HEK293T (cell line): ENCODE data around the gene TEDC2.
A peak's percentile ranks its signal among the peaks of the same experiment; 100 is the strongest.

Experiments used
- CTCF ChIA-PET: fragments of 350-600 bp; formaldehyde crosslinking; extraction: SDS; loops from one replicate; lab custom pipeline; 2021; ENCODE audit warnings: antibody characterized with exemption, inconsistent platforms; lab: Yijun Ruan, JAX
- POLR2A ChIA-PET: fragments of 350-600 bp; formaldehyde crosslinking; extraction: SDS; loops from one replicate; lab custom pipeline; 2020; ENCODE audit warnings: antibody characterized with exemption, inconsistent platforms; lab: Yijun Ruan, JAX
- DNase-seq: peaks from one replicate; pipeline ENCODE4 v3.0.0; 2012; ENCODE audit warnings: mixed read lengths; ENCODE audit errors: extremely low spot score
- ARNT ChIP-seq: fragments of 450-650 bp; IDR thresholded peaks from 2 replicates; pipeline ENCODE4 v1.6.1; 2017; ENCODE audit warnings: mild to moderate bottlenecking
- BHLHE40 ChIP-seq: fragments of 450-650 bp; IDR thresholded peaks from 2 replicates; pipeline ENCODE4 v1.6.1; 2016; ENCODE audit warnings: mild to moderate bottlenecking, moderate library complexity, borderline replicate concordance
- CTBP1 ChIP-seq: fragments of 450-650 bp; IDR thresholded peaks from 2 replicates; pipeline ENCODE4 v1.6.1; 2016; ENCODE audit warnings: borderline replicate concordance
- ELF4 ChIP-seq: fragments of 450-650 bp; IDR thresholded peaks from 2 replicates; pipeline ENCODE4 v1.6.1; 2017; ENCODE audit warnings: antibody characterized with exemption
- FOXA1 ChIP-seq: fragments of 450-650 bp; IDR thresholded peaks from 2 replicates; pipeline ENCODE4 v1.6.1; 2016; ENCODE audit warnings: mild to moderate bottlenecking
- FOXK2 ChIP-seq: fragments of 450-650 bp; IDR thresholded peaks from 2 replicates; pipeline ENCODE4 v1.6.1; 2016; ENCODE audit warnings: mild to moderate bottlenecking
- FOXM1 ChIP-seq: fragments of 450-650 bp; IDR thresholded peaks from 2 replicates; pipeline ENCODE4 v1.6.1; 2017; ENCODE audit warnings: mild to moderate bottlenecking, borderline replicate concordance
- HDGF ChIP-seq: fragments of 450-650 bp; IDR thresholded peaks from 2 replicates; pipeline ENCODE4 v1.6.1; 2017; ENCODE audit warnings: antibody characterized with exemption, borderline replicate concordance
- L3MBTL2 ChIP-seq: fragments of 450-650 bp; conservative IDR thresholded peaks from 2 replicates; pipeline ENCODE4 v1.6.1; 2016; ENCODE audit warnings: mild to moderate bottlenecking
- LEF1 ChIP-seq: fragments of 450-650 bp; IDR thresholded peaks from 2 replicates; pipeline ENCODE4 v1.6.1; 2017; ENCODE audit warnings: mild to moderate bottlenecking, borderline replicate concordance
- NFRKB ChIP-seq: fragments of 450-650 bp; IDR thresholded peaks from 2 replicates; pipeline ENCODE4 v1.6.1; 2016; ENCODE audit warnings: mild to moderate bottlenecking, moderate library complexity
- SP1 ChIP-seq: fragments of 450-650 bp; IDR thresholded peaks from 2 replicates; pipeline ENCODE4 v1.6.1; 2017
- SUZ12 ChIP-seq: fragments of 450-650 bp; IDR thresholded peaks from 2 replicates; pipeline ENCODE4 v1.6.1; 2016; ENCODE audit warnings: mild to moderate bottlenecking
- TARDBP ChIP-seq: fragments of 450-650 bp; IDR thresholded peaks from 2 replicates; pipeline ENCODE4 v1.6.1; 2016
- ZNF384 ChIP-seq: fragments of 450-650 bp; IDR thresholded peaks from 2 replicates; pipeline ENCODE4 v1.6.1; 2016
- TF ChIP-seq, protein P1 (sequence below): fragments of 450-650 bp; IDR thresholded peaks from 2 replicates; pipeline ENCODE4 v1.6.1; 2016

The TEDC2 gene

DNA sequence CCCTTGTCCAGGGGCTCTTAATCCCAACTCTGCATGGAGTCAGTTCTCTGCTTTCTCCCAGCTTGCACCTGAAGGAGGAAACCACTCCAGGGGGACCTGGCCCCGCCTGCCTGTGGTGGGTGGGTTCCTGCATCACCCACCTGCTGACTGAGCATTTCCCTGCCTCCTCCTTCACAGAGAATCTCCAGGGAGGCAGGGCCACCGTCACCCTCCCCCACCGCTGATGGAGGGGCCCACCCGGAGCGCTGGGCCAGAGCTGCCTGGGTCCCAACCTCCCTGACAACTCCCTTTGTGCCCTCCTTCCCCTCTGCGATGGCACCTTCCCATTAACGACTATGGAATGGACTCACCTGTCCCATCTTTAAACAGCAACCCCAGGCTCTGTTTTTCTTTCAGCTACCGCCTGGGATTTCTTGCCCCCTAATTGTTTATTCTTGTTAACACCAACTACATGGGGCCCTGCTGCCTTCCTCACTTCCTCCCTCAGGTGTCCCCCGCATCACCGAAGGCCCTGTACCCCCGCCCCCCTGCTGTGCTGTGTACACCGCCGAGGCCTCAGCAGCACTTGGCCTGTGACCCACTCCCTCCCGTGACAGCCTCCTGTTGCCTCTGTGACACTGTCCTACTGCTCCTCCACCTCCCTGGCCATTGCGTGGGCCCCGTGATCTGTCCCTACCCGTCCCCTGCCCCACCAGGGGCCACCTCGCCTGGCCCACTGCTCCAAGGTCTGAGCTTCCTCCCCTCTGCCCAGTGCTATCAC is 842 bp upstream of the TEDC2 start:
- CTCF ChIA-PET = interaction anchor here (0.5 to 0.6 kb wide), 2 partner anchors 18 to 46 kb away, joined by 3 to 4 read pairs; no protein-coding TSS in a partner anchor
- POLR2A ChIA-PET = interaction anchor here (0.7 to 5.1 kb wide), 15 partner anchors 8 to 189 kb away, joined by 3 to 70 read pairs (median 6); partner anchors contain the start of genes ATP6V0C, CCNF, NTN3 and TBC1D24
- DNase-seq = no peak
- TF ChIP-seq NFRKB = no peak
- no peak for TF ChIP-seq ARNT
- TF ChIP-seq, protein P1, sequence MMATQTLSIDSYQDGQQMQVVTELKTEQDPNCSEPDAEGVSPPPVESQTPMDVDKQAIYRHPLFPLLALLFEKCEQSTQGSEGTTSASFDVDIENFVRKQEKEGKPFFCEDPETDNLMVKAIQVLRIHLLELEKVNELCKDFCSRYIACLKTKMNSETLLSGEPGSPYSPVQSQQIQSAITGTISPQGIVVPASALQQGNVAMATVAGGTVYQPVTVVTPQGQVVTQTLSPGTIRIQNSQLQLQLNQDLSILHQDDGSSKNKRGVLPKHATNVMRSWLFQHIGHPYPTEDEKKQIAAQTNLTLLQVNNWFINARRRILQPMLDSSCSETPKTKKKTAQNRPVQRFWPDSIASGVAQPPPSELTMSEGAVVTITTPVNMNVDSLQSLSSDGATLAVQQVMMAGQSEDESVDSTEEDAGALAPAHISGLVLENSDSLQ = no peak
- TF ChIP-seq LEF1 = no peak
- TF ChIP-seq TARDBP = no peak
- no peak for TF ChIP-seq SP1
- TF ChIP-seq ELF4 = no peak
- no peak for TF ChIP-seq L3MBTL2
- no peak for TF ChIP-seq CTBP1
- TF ChIP-seq HDGF = no peak
- TF ChIP-seq ZNF384 = no peak

- TF ChIP-seq L3MBTL2 (0 out of 2 replicates have a peak, but pooled peaks have one; percentile 11), ARNT (no peak)
- ChIA-PET POLR2A (interaction anchor here (0.7 to 5.1 kb wide), 13 partner anchors 10 to 222 kb away, joined by 3 to 70 read pairs (median 7); partner anchors contain the start of genes CCNF, KCTD5, NTN3 and TBC1D24), CTCF (no interaction called here)
- DNase-seq = no peak
Measured at GRCh38 chr16:2460391-2460713, 443 bp downstream of the TEDC2 start.

DNA sequence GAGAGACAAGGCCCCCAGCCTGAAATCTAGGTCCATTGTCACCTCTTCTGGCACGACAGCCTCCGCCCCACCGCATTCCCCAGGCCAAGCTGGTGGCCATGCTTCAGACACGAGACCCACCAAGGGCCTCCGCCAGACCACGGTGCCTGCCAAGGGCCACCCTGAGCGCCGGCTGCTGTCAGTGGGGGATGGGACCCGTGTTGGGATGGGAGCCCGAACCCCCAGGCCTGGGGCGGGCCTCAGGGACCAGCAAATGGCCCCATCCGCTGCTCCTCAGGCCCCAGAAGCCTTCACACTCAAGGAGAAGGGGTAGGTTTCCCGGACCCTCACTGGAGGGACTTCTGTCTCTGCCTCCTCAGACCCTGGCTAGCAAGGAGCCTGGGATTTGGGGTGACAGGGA is 1.0 kb downstream of the TEDC2 start:
- no peak for DNase-seq
- ChIA-PET POLR2A (interaction anchor here (1.5 to 5.1 kb wide), 4 partner anchors 9 to 191 kb away, joined by 7 to 70 read pairs (median 10); partner anchors contain the start of genes NTN3 and TBC1D24), CTCF (no interaction called here)
- TF ChIP-seq ARNT (no peak), FOXK2 (no peak), BHLHE40 (no peak), NFRKB (no peak), SUZ12 (no peak), FOXM1 (no peak), ELF4 (no peak), HDGF (no peak), L3MBTL2 (no peak), SP1 (no peak), FOXA1 (no peak), ZNF384 (no peak), CTBP1 (no peak), TARDBP (no peak), LEF1 (no peak)
- TF ChIP-seq, protein P1 = no peak

- ChIA-PET POLR2A (interaction anchor here (1.0 kb wide), 1 partner anchor 11 kb away, joined by 3 read pairs; no protein-coding TSS in a partner anchor), CTCF (no interaction called here)
- no peak for DNase-seq
- TF ChIP-seq FOXM1 (no peak), ARNT (no peak), L3MBTL2 (no peak), FOXA1 (no peak), TARDBP (no peak), ZNF384 (no peak), NFRKB (no peak), CTBP1 (no peak), BHLHE40 (no peak), ELF4 (no peak), SUZ12 (no peak), SP1 (no peak), LEF1 (no peak), HDGF (no peak), FOXK2 (no peak)
- TF ChIP-seq, protein P1 = no peak
Measured at GRCh38 chr16:2462031-2462866, 2.3 kb downstream of the TEDC2 start.

DNA sequence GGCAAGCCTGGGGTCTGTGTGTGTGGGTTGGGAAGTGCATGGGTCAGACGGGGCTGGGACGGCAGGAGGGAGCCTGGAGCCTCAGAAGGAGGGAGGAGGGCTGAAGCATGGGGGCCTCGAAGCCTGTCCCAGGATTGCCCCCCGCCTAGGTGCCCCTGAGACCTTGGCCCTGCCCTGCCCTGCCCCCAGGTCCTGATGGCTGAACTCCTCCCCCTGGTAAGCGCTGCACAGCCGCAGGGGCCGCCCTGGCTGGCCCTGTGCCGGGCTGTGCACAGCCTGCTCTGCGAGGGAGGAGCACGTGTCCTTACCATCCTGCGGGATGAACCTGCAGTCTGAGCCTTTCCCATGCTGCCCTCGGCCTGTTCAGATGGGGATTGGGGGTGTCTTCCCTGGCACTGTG is 4.4 kb downstream of the TEDC2 start:
- TF ChIP-seq, protein P1 = no peak
- TF ChIP-seq FOXM1 (no peak), FOXK2 (no peak), L3MBTL2 (peak; percentile 46; the same call in 1 of the 2 replicates)
- ChIA-PET CTCF (no interaction called here), POLR2A (no interaction called here)
- DNase-seq = no peak
